H9 (cell line): ENCODE data around the gene LHPP. TPM values are rescaled to one million over a fixed set of nuclear protein-coding genes. Genes with fewer than 3 reads are reported as not detected.

Source experiments
- DNase-seq: peaks from one replicate; pipeline ENCODE4 v3.0.0-alpha.2; 2017
- H2AFZ ChIP-seq: one replicate; pipeline ENCODE4 v1.6.1; 2013; ENCODE audit warnings: mild to moderate bottlenecking, low read length, control low read depth, moderate library complexity
- H2AK5ac ChIP-seq: 2 replicates; pipeline ENCODE4 v1.6.1; 2013; ENCODE audit warnings: low read length, control low read depth, mixed read lengths; ENCODE audit not compliant: insufficient read length
- H2BK120ac ChIP-seq: one replicate; pipeline ENCODE4 v1.6.1; 2013; ENCODE audit warnings: low read depth, mild to moderate bottlenecking, low read length, control low read depth, inconsistent platforms; ENCODE audit not compliant: poor library complexity, severe bottlenecking
- H2BK12ac ChIP-seq: 2 replicates; pipeline ENCODE4 v1.6.1; 2013; ENCODE audit warnings: low read length, control low read depth, mixed read lengths, low read depth; ENCODE audit not compliant: insufficient read length
- H2BK15ac ChIP-seq: 2 replicates; pipeline ENCODE4 v1.6.1; 2013; ENCODE audit warnings: low read depth, low read length, control low read depth
- H2BK20ac ChIP-seq: one replicate; pipeline ENCODE4 v1.6.1; 2013; ENCODE audit warnings: low read depth, mild to moderate bottlenecking, low read length, control low read depth, inconsistent platforms; ENCODE audit not compliant: poor library complexity, severe bottlenecking
- H2BK5ac ChIP-seq: 2 replicates; pipeline ENCODE4 v1.6.1; 2013; ENCODE audit warnings: low read length, control low read depth, mixed read lengths; ENCODE audit not compliant: insufficient read length
- H3K14ac ChIP-seq: 2 replicates; pipeline ENCODE4 v1.6.1; 2013; ENCODE audit warnings: low read length, control low read depth; ENCODE audit not compliant: insufficient read depth
- H3K18ac ChIP-seq: 2 replicates; pipeline ENCODE4 v1.6.1; 2013; ENCODE audit warnings: low read depth, mild to moderate bottlenecking, mixed read lengths, low read length, control low read depth; ENCODE audit not compliant: insufficient read length
- H3K23ac ChIP-seq: 2 replicates; pipeline ENCODE4 v1.6.1; 2013; ENCODE audit warnings: low read length, control low read depth, mixed read lengths, low read depth; ENCODE audit not compliant: insufficient read length
- H3K23me2 ChIP-seq: 2 replicates; pipeline ENCODE4 v1.6.1; 2013; ENCODE audit warnings: low read depth, mild to moderate bottlenecking, mixed read lengths, low read length, control low read depth; ENCODE audit not compliant: insufficient read length, poor library complexity, severe bottlenecking
- H3K27ac ChIP-seq: 2 replicates; pipeline ENCODE4 v1.5.1; 2013; ENCODE audit warnings: low read length, control low read depth, mixed read lengths, low read depth; ENCODE audit not compliant: insufficient read length
- H3K27me3 ChIP-seq: 2 replicates; pipeline ENCODE4 v1.6.1; 2013; ENCODE audit warnings: low read length, control low read depth, inconsistent platforms; ENCODE audit not compliant: insufficient read depth
- H3K4ac ChIP-seq: 2 replicates; pipeline ENCODE4 v1.6.1; 2013; ENCODE audit warnings: low read depth, mild to moderate bottlenecking, control low read depth, inconsistent platforms, low read length, moderate library complexity
- H3K4me1 ChIP-seq: 2 replicates; pipeline ENCODE4 v1.6.1; 2013; ENCODE audit warnings: low read length, control low read depth, inconsistent platforms; ENCODE audit not compliant: insufficient read depth
- H3K4me2 ChIP-seq: 2 replicates; pipeline ENCODE4 v1.6.1; 2013; ENCODE audit warnings: low read length, control low read depth, mixed read lengths; ENCODE audit not compliant: insufficient read length, insufficient read depth
- H3K56ac ChIP-seq: 2 replicates; pipeline ENCODE4 v1.6.1; 2013; ENCODE audit warnings: low read depth, mild to moderate bottlenecking, mixed read lengths, low read length, control low read depth; ENCODE audit not compliant: insufficient read length
- H3K79me1 ChIP-seq: 2 replicates; pipeline ENCODE4 v1.6.1; 2013; ENCODE audit warnings: low read depth, mild to moderate bottlenecking, moderate library complexity, low read length, control low read depth, inconsistent platforms; ENCODE audit not compliant: insufficient read depth, poor library complexity, severe bottlenecking
- H3K79me2 ChIP-seq: 2 replicates; pipeline ENCODE4 v1.6.1; 2013; ENCODE audit warnings: low read length, control low read depth, inconsistent platforms; ENCODE audit not compliant: insufficient read depth
- H3K9ac ChIP-seq: 2 replicates; pipeline ENCODE4 v1.6.1; 2013; ENCODE audit warnings: low read length, control low read depth, mixed read lengths; ENCODE audit not compliant: insufficient read length; ENCODE audit errors: extremely low read depth
- H3K9me3 ChIP-seq: one replicate; pipeline ENCODE4 v1.6.1; 2013; ENCODE audit warnings: low read depth, low read length, inconsistent platforms; ENCODE audit not compliant: control insufficient read depth
- H3T11ph ChIP-seq: one replicate; pipeline ENCODE4 v1.6.1; 2013; ENCODE audit warnings: mild to moderate bottlenecking, low read length, control low read depth, inconsistent platforms
- H4K20me1 ChIP-seq: one replicate; pipeline ENCODE4 v1.6.1; 2013; ENCODE audit not compliant: control insufficient read depth, insufficient read length, insufficient read depth
- H4K5ac ChIP-seq: 2 replicates; pipeline ENCODE4 v1.6.1; 2013; ENCODE audit warnings: low read depth, mild to moderate bottlenecking, mixed read lengths, low read length, control low read depth; ENCODE audit not compliant: insufficient read length
- H4K8ac ChIP-seq: replicated peaks from 2 replicates; pipeline ENCODE4 v1.6.1; 2013; ENCODE audit warnings: low read length, control low read depth, mixed read lengths, low read depth; ENCODE audit not compliant: insufficient read length
- H4K91ac ChIP-seq: 2 replicates; pipeline ENCODE4 v1.6.1; 2013; ENCODE audit warnings: low read depth, mild to moderate bottlenecking, moderate library complexity, mixed read lengths, low read length, control low read depth; ENCODE audit not compliant: insufficient read length
- H3K27ac Mint-ChIP-seq, 3 experiments: 2 replicates in 2 of 3; 3 replicates in 1 of 3; pipeline ENCODE4 v1.8.0; 2020 to 2021; ENCODE audit warnings: mixed read lengths in 3 of 3, mild to moderate bottlenecking in 1 of 3, moderate library complexity in 1 of 3
- H3K27me3 Mint-ChIP-seq: 2 replicates; pipeline ENCODE4 v1.8.0; 2021; ENCODE audit warnings: low read depth, mild to moderate bottlenecking, moderate library complexity, mixed read lengths
- H3K36me3 Mint-ChIP-seq, 3 experiments: 2 replicates in 2 of 3; 3 replicates in 1 of 3; pipeline ENCODE4 v1.8.0; 2020 to 2021; ENCODE audit warnings: low read depth in 3 of 3, mixed read lengths in 3 of 3; ENCODE audit not compliant: insufficient read depth in 1 of 3
- H3K4me1 Mint-ChIP-seq, 2 experiments: 2 replicates each; pipeline ENCODE4 v1.8.0; 2020; ENCODE audit warnings: mixed read lengths in 2 of 2
- H3K4me3 Mint-ChIP-seq, 2 experiments: 2 replicates in 1 of 2; 3 replicates in 1 of 2; pipeline ENCODE4 v1.8.0; 2020 to 2021; ENCODE audit warnings: mild to moderate bottlenecking in 2 of 2, mixed read lengths in 2 of 2, moderate library complexity in 1 of 2
- H3K9me3 Mint-ChIP-seq, 2 experiments: 2 replicates in 1 of 2; 3 replicates in 1 of 2; pipeline ENCODE4 v1.8.0; 2020; ENCODE audit warnings: mild to moderate bottlenecking in 2 of 2, mixed read lengths in 2 of 2, moderate library complexity in 1 of 2
- CTCF ChIP-seq: fragments of 200-600 bp; sonication (generic); conservative IDR thresholded peaks from 3 replicates; pipeline ENCODE4 v1.8.0; 2021; ENCODE audit warnings: antibody characterized with exemption, mild to moderate bottlenecking
- WGBS: extraction: QIAGEN DNeasy Blood & Tissue Kit; methylation state at CpG from one replicate; pipeline ENCODE4 v1.1.7; 2013; ENCODE audit warnings: missing lambda C conversion rate, low lambda C conversion rate, mixed read lengths; ENCODE audit not compliant: insufficient read length; ENCODE audit errors: extremely low coverage; 5-methylcytosine and 5-hydroxymethylcytosine counted together
- total RNA-seq: library from RNA; stranded (reverse); gene quantifications from 2 replicates; pipeline ENCODE4 v1.2.1, GENCODE V29; 2021

Gene LHPP
- total RNA-seq, 1 experiment from 2014 or later, result 29.6 TPM

- Histone ChIP-seq H3K4me1 (peaks cover 3% of the 10 kb centered on the region; the same call in 1 of the 2 replicates), H2BK120ac (no peak overlapping the region), H3K27me3 (no peaks in the 10 kb centered on the region), H3K9ac (no peak overlapping the region), H2BK5ac (no peak overlapping the region), H2BK12ac (no peak overlapping the region), H4K8ac (no peak overlapping the region), H3K23ac (no peak overlapping the region), H3K79me2 (no peaks in the 10 kb centered on the region), H3K9me3 (no peaks in the 10 kb centered on the region), H3T11ph (no peak overlapping the region), H3K4me2 (no peak overlapping the region), H3K79me1 (no peaks in the 10 kb centered on the region), H2BK20ac (no peak overlapping the region), H4K91ac (no peak overlapping the region), H3K56ac (no peak overlapping the region), H3K14ac (no peak overlapping the region; the same call in 1 of the 2 replicates), H3K23me2 (no peaks in the 10 kb centered on the region), H3K4ac (no peak overlapping the region), H2BK15ac (no peak overlapping the region), H3K27ac (no peak overlapping the region), H4K20me1 (no peaks in the 10 kb centered on the region), H2AFZ (no peak overlapping the region), H2AK5ac (no peak overlapping the region), H4K5ac (no peak overlapping the region), H3K18ac (no peak overlapping the region)
- no peak for DNase-seq
- no peak overlapping the region for H3K4me3 Mint-ChIP-seq
- peaks cover 1% of the 10 kb centered on the region; the same call in 1 of the 2 replicates for H3K27me3 Mint-ChIP-seq
- no CpG with 5 or more reads among the region's 9 CpGs for WGBS
- H3K27ac Mint-ChIP-seq, result no peak overlapping the region
- peaks cover 28 to 35% of the 10 kb centered on the region in 2 experiments for H3K4me1 Mint-ChIP-seq
- H3K9me3 Mint-ChIP-seq, result no peaks in the 10 kb centered on the region
- TF ChIP-seq CTCF, result no peak
- H3K36me3 Mint-ChIP-seq, result no peaks in the 10 kb centered on the region; a peak in 2 of 7 replicates
These were observed 167.0 kb downstream of the LHPP start for GRCh38 chr10:124628676-124629021.
